ENCODE results near the gene GAS7.

GRCh38 chr17:10120109-10120485, 78.3 kb downstream of the GAS7 start:
- TF ChIP-seq BHLHE40 (IDR thresholded peaks at IDR 0.05; ENCODE audit: borderline replicate concordance) = no peak
- no peak for TF ChIP-seq ARNT (IDR thresholded peaks at IDR 0.05)
- TF ChIP-seq ELF4 (IDR thresholded peaks at IDR 0.05) = no peak
- no peak for TF ChIP-seq TARDBP (IDR thresholded peaks at IDR 0.05)
- no peak for TF ChIP-seq FOXM1 (IDR thresholded peaks at IDR 0.05; ENCODE audit: borderline replicate concordance)
- TF ChIP-seq FOXA1 (IDR thresholded peaks at IDR 0.05) = no peak
- no peak for TF ChIP-seq SP1 (IDR thresholded peaks at IDR 0.05)
- TF ChIP-seq NFRKB (IDR thresholded peaks at IDR 0.05) = no peak
- no peak for TF ChIP-seq PKNOX1 (IDR thresholded peaks at IDR 0.05)
- no peak for TF ChIP-seq L3MBTL2 (conservative IDR thresholded peaks at IDR 0.05)
